Chondrocyte (in vitro differentiated cells): Measurements from ENCODE around the gene NFYC. TPM values are rescaled to one million over a fixed set of nuclear protein-coding genes. Genes with fewer than 3 reads are reported as not detected.

ENCODE experiments used
- DNase-seq: peaks from one replicate; pipeline ENCODE4 v3.0.0; 2021; ENCODE audit warnings: mixed read lengths, low spot score
- H3K27ac Mint-ChIP-seq: one replicate; pipeline ENCODE4 v1.8.0; 2021; ENCODE audit warnings: mild to moderate bottlenecking, moderate library complexity, mixed read lengths; ENCODE audit not compliant: unreplicated experiment
- H3K27me3 Mint-ChIP-seq: 2 replicates; pipeline ENCODE4 v1.8.0; 2021; ENCODE audit warnings: low read depth, mixed read lengths
- H3K36me3 Mint-ChIP-seq: 2 replicates; pipeline ENCODE4 v1.8.0; 2021; ENCODE audit warnings: low read depth, mixed read lengths
- H3K4me1 Mint-ChIP-seq: 2 replicates; pipeline ENCODE4 v1.8.0; 2021; ENCODE audit warnings: low read depth, mild to moderate bottlenecking, mixed read lengths
- H3K4me3 Mint-ChIP-seq: one replicate; pipeline ENCODE4 v1.8.0; 2021; ENCODE audit warnings: mild to moderate bottlenecking, moderate library complexity, mixed read lengths; ENCODE audit not compliant: unreplicated experiment
- H3K9me3 Mint-ChIP-seq: 2 replicates; pipeline ENCODE4 v1.8.0; 2021; ENCODE audit warnings: low read depth, mixed read lengths
- total RNA-seq: library from RNA; stranded (reverse); gene quantifications from 3 replicates; pipeline ENCODE4 v1.2.1, GENCODE V29; 2021
- TF ChIP-seq, protein P1 (sequence below): fragments of 200-600 bp; sonication (generic); IDR thresholded peaks from 2 replicates; pipeline ENCODE4 v1.5.0; 2021; ENCODE audit warnings: antibody characterized with exemption, mild to moderate bottlenecking, moderate library complexity

Gene NFYC
- total RNA-seq, 1 donor from 2014 or later: 35.8 TPM

DNA sequence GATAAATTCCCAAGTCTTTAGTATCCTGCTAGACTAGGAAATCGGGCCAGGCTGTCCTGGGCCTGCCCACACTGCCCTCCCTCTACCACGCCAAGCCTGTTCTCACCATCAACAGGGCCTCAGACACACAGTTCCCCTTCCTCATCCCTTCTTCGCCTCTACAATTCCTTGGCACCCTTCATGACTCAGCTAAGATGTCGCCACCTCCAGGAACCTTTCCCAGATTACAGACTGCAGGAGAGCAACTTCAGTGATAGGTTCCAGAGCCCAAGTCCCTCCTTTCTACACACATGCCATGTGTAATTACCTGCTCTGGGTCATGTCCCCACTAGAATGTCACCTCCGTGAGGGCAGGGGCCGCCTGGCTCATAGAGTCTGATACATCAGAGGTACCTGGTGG lies 29.4 kb upstream of the NFYC start:
- H3K4me3 Mint-ChIP-seq: no peak overlapping the region
- no peaks in the 10 kb centered on the region for H3K27me3 Mint-ChIP-seq
- TF ChIP-seq, protein P1, sequence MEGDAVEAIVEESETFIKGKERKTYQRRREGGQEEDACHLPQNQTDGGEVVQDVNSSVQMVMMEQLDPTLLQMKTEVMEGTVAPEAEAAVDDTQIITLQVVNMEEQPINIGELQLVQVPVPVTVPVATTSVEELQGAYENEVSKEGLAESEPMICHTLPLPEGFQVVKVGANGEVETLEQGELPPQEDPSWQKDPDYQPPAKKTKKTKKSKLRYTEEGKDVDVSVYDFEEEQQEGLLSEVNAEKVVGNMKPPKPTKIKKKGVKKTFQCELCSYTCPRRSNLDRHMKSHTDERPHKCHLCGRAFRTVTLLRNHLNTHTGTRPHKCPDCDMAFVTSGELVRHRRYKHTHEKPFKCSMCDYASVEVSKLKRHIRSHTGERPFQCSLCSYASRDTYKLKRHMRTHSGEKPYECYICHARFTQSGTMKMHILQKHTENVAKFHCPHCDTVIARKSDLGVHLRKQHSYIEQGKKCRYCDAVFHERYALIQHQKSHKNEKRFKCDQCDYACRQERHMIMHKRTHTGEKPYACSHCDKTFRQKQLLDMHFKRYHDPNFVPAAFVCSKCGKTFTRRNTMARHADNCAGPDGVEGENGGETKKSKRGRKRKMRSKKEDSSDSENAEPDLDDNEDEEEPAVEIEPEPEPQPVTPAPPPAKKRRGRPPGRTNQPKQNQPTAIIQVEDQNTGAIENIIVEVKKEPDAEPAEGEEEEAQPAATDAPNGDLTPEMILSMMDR: no peak
- DNase-seq: no peak
- H3K4me1 Mint-ChIP-seq: peaks cover 32% of the 10 kb centered on the region
- H3K9me3 Mint-ChIP-seq: no peaks in the 10 kb centered on the region
- peaks cover 3% of the 10 kb centered on the region for H3K36me3 Mint-ChIP-seq
- peak overlapping the region; percentile 38 for H3K27ac Mint-ChIP-seq

DNA sequence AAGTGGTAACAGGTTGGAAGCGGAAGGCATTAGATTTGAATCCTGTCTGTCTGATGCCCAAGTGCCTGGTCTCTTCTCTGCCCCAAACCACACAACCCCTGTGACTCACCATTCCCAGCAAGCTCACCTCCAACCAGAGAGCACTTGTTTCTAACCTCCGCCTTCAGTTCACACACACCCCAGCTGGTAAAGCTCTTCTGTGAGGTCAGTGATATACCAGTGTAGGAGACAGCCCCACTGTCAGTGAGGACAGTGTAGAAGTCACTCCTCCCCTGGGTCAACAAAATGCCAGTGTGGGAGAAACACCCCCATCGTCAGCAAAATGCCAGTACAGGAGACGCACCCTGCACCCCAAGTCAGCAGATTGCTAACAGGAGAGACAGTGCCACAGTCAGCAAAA lies 28.6 kb upstream of the NFYC start:
- TF ChIP-seq, protein P1: no peak
- no peak for DNase-seq
- Mint-ChIP-seq H3K36me3 (peaks cover 2% of the 10 kb centered on the region), H3K4me3 (peak overlapping the region; percentile 67), H3K4me1 (peaks cover 32% of the 10 kb centered on the region), H3K27me3 (no peaks in the 10 kb centered on the region), H3K9me3 (no peaks in the 10 kb centered on the region), H3K27ac (peak overlapping the region; percentile 68)

DNA sequence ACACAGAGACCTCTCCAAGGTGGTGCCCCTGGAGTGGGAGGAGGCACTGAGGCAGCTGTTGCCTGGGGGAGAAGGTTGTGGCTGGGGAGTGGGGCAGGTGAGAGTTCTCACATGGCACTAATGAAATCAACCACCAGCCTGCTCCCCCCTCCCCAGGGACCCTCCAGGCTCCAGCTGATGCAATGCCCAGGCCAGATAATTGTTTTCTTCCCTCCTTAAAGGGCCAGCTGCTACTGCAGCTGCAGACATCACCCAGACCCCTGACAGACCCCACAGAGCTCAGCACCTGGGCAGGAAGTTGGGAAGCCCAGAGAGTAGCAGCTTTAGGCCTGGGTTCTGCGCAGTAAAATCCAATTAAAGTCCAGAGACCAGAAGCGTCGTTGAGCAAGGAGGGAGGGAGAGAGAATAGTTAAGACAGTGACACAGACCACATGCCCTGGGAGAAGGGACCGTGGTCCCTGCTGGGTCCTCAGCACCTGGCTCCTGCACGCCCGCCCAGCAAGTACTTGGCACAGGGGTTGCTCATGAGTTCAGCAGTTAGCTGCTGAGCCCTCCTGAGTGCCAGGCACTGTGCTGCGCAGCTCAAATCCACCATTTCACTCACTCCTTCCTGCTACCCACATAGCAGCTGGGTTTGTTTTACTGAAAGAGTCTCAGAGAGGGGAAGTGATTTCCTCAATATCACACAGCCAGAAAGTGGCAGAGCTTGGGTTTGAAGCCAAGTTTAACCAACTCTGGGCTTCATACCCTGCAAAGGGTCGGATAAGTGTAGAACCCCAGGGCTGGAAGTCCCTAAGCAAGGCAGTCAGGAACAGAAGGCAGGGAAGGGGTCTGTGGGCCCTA lies 28.0 kb upstream of the NFYC start:
- TF ChIP-seq, protein P1: no peak
- Mint-ChIP-seq H3K27me3 (no peaks in the 10 kb centered on the region), H3K36me3 (no peaks in the 10 kb centered on the region), H3K4me3 (peak overlapping the region; percentile 67), H3K27ac (peak overlapping the region; percentile 68), H3K4me1 (peaks cover 33% of the 10 kb centered on the region), H3K9me3 (no peaks in the 10 kb centered on the region)
- no peak for DNase-seq

DNA sequence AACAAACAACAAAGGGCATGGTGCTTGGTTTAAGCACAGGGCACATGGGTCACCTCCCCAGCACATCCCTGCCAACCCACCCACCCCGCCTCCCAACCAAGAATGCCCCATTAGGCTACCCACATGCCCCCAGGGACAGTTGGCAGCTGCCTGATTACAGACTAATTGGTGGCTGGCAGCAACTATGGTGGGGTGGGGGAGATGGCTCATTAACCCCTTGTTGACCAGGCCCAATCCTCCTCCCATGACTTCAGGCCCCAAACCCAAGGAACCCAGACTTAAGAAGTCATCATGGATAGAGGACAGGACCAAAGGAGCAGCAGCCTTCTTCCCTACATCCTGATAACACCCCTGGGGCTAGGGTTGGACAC lies 27.4 kb upstream of the NFYC start:
- H3K27me3 Mint-ChIP-seq: no peaks in the 10 kb centered on the region
- no peak overlapping the region for H3K27ac Mint-ChIP-seq
- no peak for DNase-seq
- H3K4me3 Mint-ChIP-seq: peak overlapping the region; percentile 80
- H3K4me1 Mint-ChIP-seq: peaks cover 36% of the 10 kb centered on the region
- H3K9me3 Mint-ChIP-seq: no peaks in the 10 kb centered on the region
- TF ChIP-seq, protein P1: no peak
- no peaks in the 10 kb centered on the region for H3K36me3 Mint-ChIP-seq

DNA sequence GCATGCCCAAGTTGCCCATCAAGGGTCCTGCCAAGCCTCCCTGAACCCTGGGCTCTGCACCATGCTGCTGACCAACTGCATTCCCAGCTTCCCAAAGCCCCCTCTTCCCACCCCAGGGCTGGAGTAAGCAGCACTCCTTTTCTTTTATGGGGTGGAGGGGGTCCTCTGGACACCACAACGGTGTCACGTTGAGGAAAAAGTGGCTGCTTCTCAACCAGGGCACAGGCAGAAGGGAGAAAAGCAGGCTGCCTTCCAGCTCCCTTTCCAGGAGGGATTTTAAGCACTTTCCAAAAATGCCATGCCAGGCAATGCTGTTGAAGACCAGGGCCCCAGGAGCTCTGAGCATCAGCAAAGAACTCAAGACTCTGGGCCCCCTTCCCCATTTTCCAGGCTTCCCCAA lies 26.7 kb upstream of the NFYC start:
- TF ChIP-seq, protein P1: no peak
- peak overlapping the region; percentile 80 for H3K4me3 Mint-ChIP-seq
- DNase-seq: no peak
- H3K36me3 Mint-ChIP-seq: no peaks in the 10 kb centered on the region
- H3K27ac Mint-ChIP-seq: no peak overlapping the region
- H3K4me1 Mint-ChIP-seq: peaks cover 36% of the 10 kb centered on the region
- peaks cover 2% of the 10 kb centered on the region for H3K27me3 Mint-ChIP-seq
- H3K9me3 Mint-ChIP-seq: no peaks in the 10 kb centered on the region
